Pancreas (tissue), 10 donors: Measurements from ENCODE around the gene GPX7. TPM values are rescaled to one million over a fixed set of nuclear protein-coding genes. Genes with fewer than 3 reads are reported as not detected.
A peak's percentile ranks its signal among the peaks of the same experiment; 100 is the strongest.

Experiments used
- ATAC-seq, 4 donors: fragments of 200-7000 bp; cut with Tn5 transposase; one replicate each; pipeline versions ENCODE4 v1.8.0 to v1.9.1; 2020; ENCODE audit warnings: mild to moderate bottlenecking in 4 of 4, moderate library complexity in 4 of 4
- DNase-seq, 6 donors: peaks; one replicate each; pipeline ENCODE4 v3.0.0-alpha.2; 2020
- FAIRE-seq: peaks from 2 replicates; lab custom pipeline; 2012; peaks lifted over from hg19 to GRCh38; lab: Jason Lieb, UNC
- H3K27ac ChIP-seq, 4 donors: fragments of 200-600 bp; sonication (generic); 1 replicate in 3 of 4; 2 replicates in 1 of 4; pipeline versions ENCODE4 v1.5.0 to v1.8.0; 2020
- H3K27me3 ChIP-seq, 4 donors: fragments of 200-600 bp; one replicate each; pipeline ENCODE4 v1.8.0; 2021
- H3K36me3 ChIP-seq, 3 donors: fragments of 200-600 bp; sonication (generic) in 1 of 3; one replicate each; pipeline versions ENCODE4 v1.5.0 to v1.8.0; 2020 to 2021
- H3K4me1 ChIP-seq, 3 donors: fragments of 200-600 bp; one replicate each; pipeline ENCODE4 v1.8.0; 2021
- H3K4me3 ChIP-seq, 4 donors: fragments of 200-600 bp; sonication (generic) in 2 of 4; one replicate each; pipeline versions ENCODE4 v1.5.0 to v1.8.0; 2020 to 2021
- H3K9me3 ChIP-seq, 4 donors: fragments of 200-600 bp; one replicate each; pipeline ENCODE4 v1.8.0; 2021
- WGBS, 2 donors: extraction: QIAGEN DNeasy Blood & Tissue Kit; methylation state at CpG; one replicate each; pipeline ENCODE4 v1.1.7; 2013; 5-methylcytosine and 5-hydroxymethylcytosine counted together
- intact Hi-C, 3 donors: fragments of 100-400 bp; cut with DNase I; formaldehyde crosslinking; loops; one replicate each; pipeline versions ENCODE4 v1.11.1 to v1.14.2; 2022
- polyA plus RNA-seq, 2 donors: library from polyadenylated mRNA; stranded (reverse); fragments of 200-250 nt; gene quantifications; one replicate each; pipeline ENCODE4 v1.2.3, GENCODE V29; 2013
- total RNA-seq, 6 donors: library from RNA; stranded (reverse); fragmentation: NEBNext Ultra II Directional in 4 of 6; extraction: Animal tissue kit (Norgen Biotek cat#: 25700) in 4 of 6; gene quantifications; one replicate each; pipeline versions ENCODE4 v1.2.1 to v1.2.4, GENCODE V29; 2021 to 2023
- TF ChIP-seq, protein P1 (sequence below), 4 donors: fragments of 200-600 bp; sonication (generic) in 3 of 4; IDR thresholded peaks; one replicate each; pipeline versions ENCODE4 v1.5.0 to v1.8.0; 2021; ENCODE audit warnings: antibody characterized with exemption in 4 of 4
- donor health status: healthy with polysubstance abuse.
- donor health status: DM: no; HTN: no; CAD: no; lungs with moderate emphysema.
- donor health status: DM: no; HTN: no; CAD: no.
- donor health status: control.
- donor health status: control.
- donor health status: Bipolar disorder and iron deficiency.
- donor health status: DM: yes; HTN: yes; CAD: no.
- donor health status: DM: no; HTN: no; CAD: no.
- donor health status: DM: no; HTN: no; CAD: no.
- donor health status: DM: yes; HTN: yes; CAD: no.

GPX7 gene
- total and polyA plus RNA-seq, 8 donors = 3.4 to 14.6 (median 9.0) TPM

DNA sequence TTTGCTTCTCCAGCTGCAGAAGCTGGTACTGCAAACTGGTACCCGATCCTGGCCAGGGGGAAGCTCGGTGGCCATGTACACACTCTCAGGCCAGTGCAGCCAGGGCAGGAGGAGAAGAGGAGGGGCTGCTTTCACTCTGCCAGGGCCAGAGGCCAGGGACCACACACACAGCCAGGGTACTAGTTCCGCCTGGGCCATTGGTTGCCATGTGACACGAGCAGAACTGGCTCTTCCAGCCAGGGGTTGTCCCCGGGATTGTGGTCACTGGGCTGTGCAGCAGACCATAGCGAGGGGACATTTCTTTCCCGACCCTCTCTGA, 27.1 kb downstream of the GPX7 start:
- Histone ChIP-seq H3K27me3 (peaks cover 0 to 5% (median 0%) of the 10 kb centered on the region in 4 donors), H3K36me3 (no peaks in the 10 kb centered on the region), H3K9me3 (no peaks in the 10 kb centered on the region), H3K4me3 (no peak overlapping the region), H3K4me1 (no peaks in the 10 kb centered on the region), H3K27ac (no peak overlapping the region)
- ATAC-seq (peak in 1 of 4 donors; percentile 42), FAIRE-seq (no peak), DNase-seq (peak in 1 of 6 donors; percentile 45)
- intact Hi-C loops = no loop called here
- TF ChIP-seq, protein P1, sequence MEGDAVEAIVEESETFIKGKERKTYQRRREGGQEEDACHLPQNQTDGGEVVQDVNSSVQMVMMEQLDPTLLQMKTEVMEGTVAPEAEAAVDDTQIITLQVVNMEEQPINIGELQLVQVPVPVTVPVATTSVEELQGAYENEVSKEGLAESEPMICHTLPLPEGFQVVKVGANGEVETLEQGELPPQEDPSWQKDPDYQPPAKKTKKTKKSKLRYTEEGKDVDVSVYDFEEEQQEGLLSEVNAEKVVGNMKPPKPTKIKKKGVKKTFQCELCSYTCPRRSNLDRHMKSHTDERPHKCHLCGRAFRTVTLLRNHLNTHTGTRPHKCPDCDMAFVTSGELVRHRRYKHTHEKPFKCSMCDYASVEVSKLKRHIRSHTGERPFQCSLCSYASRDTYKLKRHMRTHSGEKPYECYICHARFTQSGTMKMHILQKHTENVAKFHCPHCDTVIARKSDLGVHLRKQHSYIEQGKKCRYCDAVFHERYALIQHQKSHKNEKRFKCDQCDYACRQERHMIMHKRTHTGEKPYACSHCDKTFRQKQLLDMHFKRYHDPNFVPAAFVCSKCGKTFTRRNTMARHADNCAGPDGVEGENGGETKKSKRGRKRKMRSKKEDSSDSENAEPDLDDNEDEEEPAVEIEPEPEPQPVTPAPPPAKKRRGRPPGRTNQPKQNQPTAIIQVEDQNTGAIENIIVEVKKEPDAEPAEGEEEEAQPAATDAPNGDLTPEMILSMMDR (IDR thresholded peaks at IDR 0.05) = no peak
- 48 to 62% methylated on average over 7 of the region's 7 CpGs for WGBS, 2 donors

DNA sequence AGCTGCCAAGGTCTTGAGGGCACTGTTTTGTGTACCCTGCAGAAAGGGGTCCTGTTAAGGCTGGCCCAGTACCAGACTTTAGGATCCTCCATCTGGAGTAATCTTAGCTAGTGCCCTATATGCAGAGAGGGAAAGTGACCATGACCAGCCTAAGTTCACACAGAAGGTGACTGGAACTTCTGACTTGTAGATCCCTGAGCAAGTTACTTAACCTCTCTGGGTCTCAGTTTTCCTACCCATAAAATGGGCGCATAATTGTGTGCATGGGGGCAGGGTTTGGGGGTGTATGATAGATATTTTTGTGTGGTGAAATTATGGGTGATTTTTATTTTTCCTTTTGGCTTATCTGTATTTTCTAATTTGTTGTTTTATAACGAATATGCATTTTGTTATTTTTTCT, 27.5 kb downstream of the GPX7 start:
- Histone ChIP-seq H3K9me3 (no peaks in the 10 kb centered on the region), H3K36me3 (no peaks in the 10 kb centered on the region), H3K27me3 (peaks cover 0 to 5% (median 0%) of the 10 kb centered on the region in 4 donors), H3K4me3 (no peak overlapping the region), H3K27ac (no peak overlapping the region), H3K4me1 (no peaks in the 10 kb centered on the region)
- TF ChIP-seq, protein P1 (IDR thresholded peaks at IDR 0.05) = no peak
- no peak for DNase-seq
- FAIRE-seq = no peak
- no peak for ATAC-seq
- WGBS, 2 donors = 67 to 75% methylated on average over 2 of the region's 2 CpGs
- intact Hi-C loops = no loop called here

DNA sequence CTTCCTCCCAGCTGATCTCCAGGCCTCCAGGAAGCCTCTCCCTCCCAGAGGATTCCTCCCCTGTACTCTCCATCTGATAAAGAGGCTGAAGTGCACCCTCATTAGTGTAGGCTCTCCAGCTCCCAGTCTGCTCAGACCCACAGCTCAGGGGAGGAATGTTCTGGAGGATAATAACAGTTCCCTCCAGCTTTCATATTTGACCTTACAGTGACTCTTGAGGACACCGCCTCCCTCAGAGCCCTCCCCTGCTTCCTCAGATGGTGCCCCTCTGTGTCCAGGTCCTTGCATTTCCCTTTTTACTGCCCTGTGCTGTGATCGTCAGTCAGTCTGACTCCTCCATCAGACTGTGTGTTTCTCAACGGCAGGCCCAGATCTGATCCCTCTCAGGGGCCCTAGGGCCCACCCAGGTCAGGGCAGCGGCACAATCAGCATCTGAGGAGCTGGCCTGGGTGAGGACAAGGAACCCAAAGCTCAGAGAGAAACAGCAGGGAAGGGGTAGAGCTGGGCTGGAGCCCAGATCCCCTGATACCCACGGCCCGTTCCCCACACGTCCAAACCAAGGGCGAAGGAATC, 29.7 kb downstream of the GPX7 start:
- no peak for ATAC-seq
- WGBS, 2 donors = 85 to 87% methylated on average over 8 of the region's 8 CpGs

GRCh38 chr1:52632732-52633290, 30.6 kb downstream of the GPX7 start, which contains the start of gene SHISAL2A:
Gene SHISAL2A (plus strand): TSS chr1:52633168. CDS start chr1:52633494, 326 bp downstream.
- Histone ChIP-seq H3K36me3 (no peaks in the 10 kb centered on the region), H3K4me1 (peaks cover 0 to 4% (median 0%) of the 10 kb centered on the region in 3 donors), H3K27ac (no peak within 1 kb of the TSS), H3K4me3 (peak within 1 kb of the TSS in 3 of 4 donors; percentile 40 to 52 (median 42)), H3K27me3 (peaks cover 0 to 5% (median 0%) of the 10 kb centered on the region in 4 donors), H3K9me3 (no peaks in the 10 kb centered on the region)
- ATAC-seq = peak; percentile 74 to 83 (median 79)
- 13 to 14% methylated on average over 35 to 53 of the region's 53 CpGs for WGBS, 2 donors
- peak; percentile 16 to 76 (median 38) for DNase-seq
- FAIRE-seq = no peak
- intact Hi-C loops = no loop called here
- TF ChIP-seq, protein P1 (IDR thresholded peaks at IDR 0.05) = no peak

More for the DNA sequence above, 29.7 kb downstream of the GPX7 start:
- Histone ChIP-seq H3K4me1 (peaks cover 0 to 4% (median 0%) of the 10 kb centered on the region in 3 donors), H3K36me3 (no peaks in the 10 kb centered on the region), H3K4me3 (no peak overlapping the region), H3K27ac (no peak overlapping the region), H3K27me3 (peaks cover 0 to 5% (median 0%) of the 10 kb centered on the region in 4 donors), H3K9me3 (no peaks in the 10 kb centered on the region)
- intact Hi-C loops = no loop called here
- DNase-seq (no peak), FAIRE-seq (no peak)
- TF ChIP-seq, protein P1 (IDR thresholded peaks at IDR 0.05) = no peak

- Histone ChIP-seq H3K4me1 (peaks cover 0 to 4% (median 0%) of the 10 kb centered on the region in 3 donors), H3K9me3 (no peaks in the 10 kb centered on the region), H3K27me3 (peaks cover 0 to 5% (median 0%) of the 10 kb centered on the region in 4 donors), H3K27ac (no peak overlapping the region), H3K36me3 (no peaks in the 10 kb centered on the region), H3K4me3 (peak overlapping the region in 3 of 4 donors; percentile 40 to 52 (median 42))
- TF ChIP-seq, protein P1 (IDR thresholded peaks at IDR 0.05) = no peak
- ATAC-seq (peak in 2 of 4 donors; percentile 40), DNase-seq (peak in 2 of 6 donors; percentile 30 to 69), FAIRE-seq (no peak)
- intact Hi-C loops = no loop called here
- 7 to 12% methylated on average over 40 to 52 of the region's 52 CpGs for WGBS, 2 donors
Observed at GRCh38 chr1:52633291-52633754, 31.2 kb downstream of the GPX7 start.
